KMS-11 (cell line): ENCODE data around the gene TUBA1B.
A peak's percentile ranks its signal among the peaks of the same experiment; 100 is the strongest.

Experiments used
- H2AFZ ChIP-seq: fragments of 200-600 bp; sonication (generic); 2 replicates; pipeline ENCODE4 v1.6.1; 2016; ENCODE audit warnings: antibody characterized with exemption, mixed run types, low read depth
- H3K27ac ChIP-seq: fragments of 200-600 bp; sonication (generic); 2 replicates; pipeline ENCODE4 v1.6.1; 2016; ENCODE audit warnings: mild to moderate bottlenecking, mixed run types
- H3K27me3 ChIP-seq: fragments of 200-600 bp; sonication (generic); 2 replicates; pipeline ENCODE4 v1.6.1; 2017; ENCODE audit warnings: mild to moderate bottlenecking, low read depth, mixed run types, moderate library complexity; ENCODE audit not compliant: insufficient read depth
- H3K36me3 ChIP-seq: fragments of 200-600 bp; sonication (generic); 2 replicates; pipeline ENCODE4 v1.6.1; 2017; ENCODE audit warnings: mild to moderate bottlenecking, mixed run types; ENCODE audit not compliant: insufficient read depth
- H3K4me1 ChIP-seq: fragments of 200-600 bp; sonication (generic); 2 replicates; pipeline ENCODE4 v1.6.1; 2016; ENCODE audit warnings: mild to moderate bottlenecking, low read depth, mixed run types; ENCODE audit not compliant: poor library complexity, severe bottlenecking
- H3K4me2 ChIP-seq: fragments of 200-600 bp; sonication (generic); 2 replicates; pipeline ENCODE4 v1.7.0; 2016; ENCODE audit warnings: mild to moderate bottlenecking, mixed run types
- H3K4me3 ChIP-seq: fragments of 200-600 bp; sonication (generic); IDR thresholded peaks from 2 replicates; pipeline ENCODE4 v1.6.1; 2017; ENCODE audit warnings: low read depth, low read length, mixed read lengths; ENCODE audit not compliant: insufficient read depth
- H3K79me2 ChIP-seq: fragments of 200-600 bp; sonication (generic); 2 replicates; pipeline ENCODE4 v1.6.1; 2016; ENCODE audit warnings: low read depth, mixed run types; ENCODE audit not compliant: insufficient read depth
- H3K9ac ChIP-seq: fragments of 200-600 bp; sonication (generic); 2 replicates; pipeline ENCODE4 v1.6.1; 2016; ENCODE audit warnings: mild to moderate bottlenecking, mixed run types
- H4K20me1 ChIP-seq: fragments of 200-600 bp; sonication (generic); 2 replicates; pipeline ENCODE4 v1.6.1; 2016; ENCODE audit warnings: mild to moderate bottlenecking, mixed run types; ENCODE audit not compliant: insufficient read depth
- CTCF ChIP-seq: fragments of 200-600 bp; sonication (generic); conservative IDR thresholded peaks from 2 replicates; pipeline ENCODE4 v1.6.1; 2017; ENCODE audit warnings: low read depth, mild to moderate bottlenecking, antibody characterized with exemption, low read length, moderate library complexity, mixed read lengths

The TUBA1B gene

GRCh38 chr12:49121047-49121696 lies 10.0 kb downstream of the TUBA1B start:
- Histone ChIP-seq H3K79me2 (no peaks in the 10 kb centered on the region), H3K4me2 (no peak overlapping the region), H3K27ac (no peak overlapping the region), H3K9ac (no peak overlapping the region), H3K4me1 (no peaks in the 10 kb centered on the region), H3K27me3 (no peaks in the 10 kb centered on the region), H2AFZ (no peak overlapping the region), H4K20me1 (no peaks in the 10 kb centered on the region), H3K36me3 (no peaks in the 10 kb centered on the region), H3K4me3 (no peak overlapping the region)
- 0 out of 2 replicates have a peak, but pooled peaks have one; percentile 20 for TF ChIP-seq CTCF

GRCh38 chr12:49111206-49111605 lies 20.0 kb downstream of the TUBA1B start:
- Histone ChIP-seq H4K20me1 (no peaks in the 10 kb centered on the region), H3K79me2 (no peaks in the 10 kb centered on the region), H3K4me2 (peak overlapping the region; percentile 37; the same call in 1 of the 2 replicates), H3K4me3 (no peak overlapping the region), H3K36me3 (no peaks in the 10 kb centered on the region), H3K4me1 (peaks cover 11% of the 10 kb centered on the region), H3K9ac (no peak overlapping the region; the same call in 1 of the 2 replicates), H2AFZ (peak overlapping the region; percentile 88), H3K27ac (no peak overlapping the region), H3K27me3 (no peaks in the 10 kb centered on the region)
- no peak for TF ChIP-seq CTCF

- Histone ChIP-seq H3K4me2 (peak within 1 kb of the TSS; percentile 78), H3K9ac (peak within 1 kb of the TSS; percentile 19; the same call in 1 of the 2 replicates), H3K4me3 (no peak within 1 kb of the TSS), H3K27ac (peak within 1 kb of the TSS; percentile 17; the same call in 1 of the 2 replicates), H3K4me1 (peaks cover 11% of the 10 kb centered on the region), H3K79me2 (no peaks in the 10 kb centered on the region), H2AFZ (peak within 1 kb of the TSS; percentile 88), H4K20me1 (no peaks in the 10 kb centered on the region), H3K27me3 (no peaks in the 10 kb centered on the region), H3K36me3 (no peaks in the 10 kb centered on the region)
- TF ChIP-seq CTCF = no peak
These were observed 20.6 kb downstream of the TUBA1B start, which contains the start of gene LMBR1L for GRCh38 chr12:49110464-49111155. Gene LMBR1L (minus strand): TSS chr12:49110847. CDS start chr12:49110555, 292 bp downstream.

- Histone ChIP-seq H2AFZ (peak overlapping the region; percentile 88), H3K4me2 (peak overlapping the region; percentile 78), H3K4me1 (peaks cover 11% of the 10 kb centered on the region), H4K20me1 (no peaks in the 10 kb centered on the region), H3K27ac (peak overlapping the region; percentile 17; the same call in 1 of the 2 replicates), H3K79me2 (no peaks in the 10 kb centered on the region), H3K9ac (peak overlapping the region; percentile 19; the same call in 1 of the 2 replicates), H3K36me3 (no peaks in the 10 kb centered on the region), H3K4me3 (no peak overlapping the region), H3K27me3 (no peaks in the 10 kb centered on the region)
- TF ChIP-seq CTCF = no peak
These were observed 21.3 kb downstream of the TUBA1B start for GRCh38 chr12:49109641-49110463.
